GM21360 (cell line): ENCODE results near the gene PAFAH1B2.

Source experiments
- ATAC-seq: cut with Tn5 transposase; IDR thresholded peaks from one replicate; pipeline ENCODE4 v1.9.1; 2021; ENCODE audit warnings: mild to moderate bottlenecking, moderate library complexity; ENCODE audit not compliant: unreplicated experiment

The PAFAH1B2 gene

GRCh38 chr11:117219455-117219854, 75.4 kb downstream of the PAFAH1B2 start:
- no peak for ATAC-seq

DNA sequence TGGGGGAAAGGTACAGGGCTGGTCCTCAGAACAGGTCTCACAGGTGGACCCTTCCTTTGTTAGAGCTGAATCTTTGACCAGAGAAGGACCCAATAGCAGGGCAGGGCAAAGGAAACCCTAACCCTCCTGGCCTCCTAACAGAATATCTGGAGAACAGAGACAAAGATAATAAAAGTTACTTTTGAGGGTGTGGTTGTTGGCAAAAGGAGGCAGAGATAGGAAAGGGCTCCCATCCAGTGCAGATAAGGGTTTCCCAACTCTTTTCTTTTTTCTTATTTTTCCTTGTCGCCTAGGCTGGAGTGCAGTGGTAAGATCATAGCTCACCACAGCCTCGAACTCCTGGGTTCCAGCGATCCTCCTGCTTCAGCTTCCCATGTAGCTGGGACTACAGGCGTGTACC, 75.9 kb downstream of the PAFAH1B2 start:
- no peak for ATAC-seq

GRCh38 chr11:117220568-117220967, 76.5 kb downstream of the PAFAH1B2 start:
- ATAC-seq: no peak

- ATAC-seq: no peak
These were observed 77.1 kb downstream of the PAFAH1B2 start for GRCh38 chr11:117220999-117221774.

DNA sequence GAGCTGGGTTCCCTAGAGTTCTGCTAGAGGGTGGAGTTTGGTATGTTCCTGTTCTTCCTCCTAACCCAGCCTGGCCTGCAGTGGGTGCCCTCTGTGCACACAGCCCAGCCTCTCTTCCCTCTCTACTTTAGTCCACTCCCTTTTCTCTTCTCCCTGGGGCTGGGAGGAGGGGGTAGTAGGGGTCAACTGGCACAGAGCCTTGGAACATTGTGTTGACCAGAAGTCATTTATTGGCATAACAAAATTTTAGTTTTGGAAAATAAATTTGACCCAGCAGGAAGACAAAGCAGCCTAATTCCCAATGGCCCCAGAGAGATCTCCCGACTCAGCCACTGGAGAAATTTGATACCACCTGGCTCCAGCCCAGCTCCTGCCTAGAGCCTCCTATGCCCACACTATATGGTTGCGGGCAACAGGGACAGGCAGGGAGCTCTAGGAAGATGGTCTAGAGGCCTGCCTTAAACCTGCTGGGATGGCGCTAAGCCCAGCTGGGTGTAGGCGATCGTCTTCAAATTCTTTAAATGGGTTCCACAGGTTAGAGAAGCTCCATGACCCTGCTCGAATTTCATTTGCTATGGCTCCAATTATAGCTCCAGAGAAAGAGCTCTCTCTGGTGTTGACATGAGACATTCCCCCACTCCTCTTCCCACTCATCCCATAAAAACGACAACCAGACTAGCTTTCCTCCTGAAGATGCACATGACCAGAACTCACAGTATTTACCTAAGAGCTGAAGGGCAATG, 77.9 kb downstream of the PAFAH1B2 start:
- no peak for ATAC-seq

- ATAC-seq: no peak
These were observed 79.1 kb downstream of the PAFAH1B2 start for GRCh38 chr11:117222991-117223740.

DNA sequence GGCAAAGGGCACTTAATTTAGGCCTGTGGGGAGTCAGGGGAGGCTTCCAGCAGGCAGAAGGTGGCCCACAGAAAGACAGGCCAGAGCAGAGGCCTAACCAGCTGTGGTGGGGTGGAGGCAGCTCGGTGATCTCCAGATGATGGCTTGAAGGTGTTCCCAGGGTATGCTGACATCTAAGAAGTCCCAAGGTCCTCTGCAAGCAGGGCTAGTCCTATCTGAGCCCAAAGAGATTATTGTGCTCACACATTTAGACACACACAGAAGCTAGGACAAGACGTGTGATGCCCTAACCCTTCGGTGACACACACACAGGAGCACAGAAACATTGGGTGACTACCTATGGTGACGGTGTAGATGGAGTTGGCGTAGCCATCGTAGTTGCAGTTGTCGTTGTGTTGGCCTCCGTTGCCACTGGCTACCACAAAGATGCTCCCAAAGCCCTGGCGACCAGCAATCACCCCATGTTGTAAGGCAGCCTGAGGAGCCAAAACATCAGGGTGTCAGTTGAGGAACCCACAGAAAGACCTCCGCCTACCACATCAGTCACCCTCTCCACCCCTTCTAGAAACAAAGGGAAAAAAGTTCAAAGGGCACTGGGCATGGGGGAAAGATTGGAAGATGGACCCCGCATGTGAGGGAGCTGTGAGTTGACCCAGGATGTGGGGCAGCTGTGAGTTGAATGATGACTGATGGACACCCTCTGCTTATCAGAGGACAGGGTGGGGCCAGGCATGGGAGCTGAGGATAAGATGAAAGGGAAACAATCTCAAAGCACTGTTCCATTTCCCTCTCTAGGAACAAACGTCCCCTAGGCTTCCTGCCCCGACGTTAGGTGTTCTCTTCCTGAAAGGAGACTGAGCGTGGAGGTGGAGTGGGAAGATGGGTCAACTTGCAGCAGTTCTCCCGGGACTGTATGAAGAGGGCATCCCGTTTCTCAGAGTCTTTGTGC, 79.9 kb downstream of the PAFAH1B2 start:
- no peak for ATAC-seq

- no peak for ATAC-seq
These were observed 81.6 kb downstream of the PAFAH1B2 start for GRCh38 chr11:117225553-117226170.
